Dendritic cell treated with granulocyte-macrophage colony-stimulating factor and Interleukin-4, amounts not matched to agents 40 ng/mL and 50 ng/mL, for 4 days (primary cell): ENCODE data around the gene STARD9.

Experiments
- H3K27ac Mint-ChIP-seq: one replicate; pipeline ENCODE4 v1.8.0; 2022; ENCODE audit warnings: mild to moderate bottlenecking, mixed read lengths
- H3K27me3 Mint-ChIP-seq: one replicate; pipeline ENCODE4 v1.8.0; 2022; ENCODE audit warnings: mild to moderate bottlenecking, mixed read lengths
- H3K36me3 Mint-ChIP-seq: one replicate; pipeline ENCODE4 v1.8.0; 2022; ENCODE audit warnings: low read depth, mixed read lengths
- H3K4me1 Mint-ChIP-seq: one replicate; pipeline ENCODE4 v1.8.0; 2022; ENCODE audit warnings: low read depth, mixed read lengths
- H3K4me3 Mint-ChIP-seq: one replicate; pipeline ENCODE4 v1.8.0; 2022; ENCODE audit warnings: mild to moderate bottlenecking, moderate library complexity, mixed read lengths
- H3K9me3 Mint-ChIP-seq: one replicate; pipeline ENCODE4 v1.8.0; 2022; ENCODE audit warnings: mixed read lengths
- intact Hi-C: fragments of 100-400 bp; cut with micrococcal nuclease; formaldehyde crosslinking; loops from one replicate; pipeline ENCODE4 v1.15.0; 2022

Gene STARD9

GRCh38 chr15:42727750-42728381 is 152.5 kb downstream of the STARD9 start:
- peaks cover 3% of the 10 kb centered on the region for H3K4me1 Mint-ChIP-seq
- H3K27ac Mint-ChIP-seq: no peak overlapping the region
- no peaks in the 10 kb centered on the region for H3K27me3 Mint-ChIP-seq
- H3K4me3 Mint-ChIP-seq: no peak overlapping the region
- H3K9me3 Mint-ChIP-seq: no peaks in the 10 kb centered on the region
- intact Hi-C loops: no loop called here
- peaks cover 94% of the 10 kb centered on the region for H3K36me3 Mint-ChIP-seq

- H3K9me3 Mint-ChIP-seq: no peaks in the 10 kb centered on the region
- no peak overlapping the region for H3K27ac Mint-ChIP-seq
- peaks cover 3% of the 10 kb centered on the region for H3K4me1 Mint-ChIP-seq
- H3K4me3 Mint-ChIP-seq: no peak overlapping the region
- H3K27me3 Mint-ChIP-seq: no peaks in the 10 kb centered on the region
- peaks cover 98% of the 10 kb centered on the region for H3K36me3 Mint-ChIP-seq
- intact Hi-C loops: no loop called here
These were observed 153.2 kb downstream of the STARD9 start for GRCh38 chr15:42728560-42728959.

- Mint-ChIP-seq H3K27ac (no peak overlapping the region), H3K4me3 (no peak overlapping the region), H3K9me3 (no peaks in the 10 kb centered on the region), H3K36me3 (peaks cover 100% of the 10 kb centered on the region), H3K4me1 (peaks cover 3% of the 10 kb centered on the region), H3K27me3 (no peaks in the 10 kb centered on the region)
- intact Hi-C loops: no loop called here
These were observed 153.6 kb downstream of the STARD9 start for GRCh38 chr15:42728972-42729371.

GRCh38 chr15:42729409-42729808 is 154.0 kb downstream of the STARD9 start:
- Mint-ChIP-seq H3K9me3 (no peaks in the 10 kb centered on the region), H3K27ac (no peak overlapping the region), H3K4me3 (no peak overlapping the region), H3K4me1 (peaks cover 3% of the 10 kb centered on the region), H3K36me3 (peaks cover 100% of the 10 kb centered on the region), H3K27me3 (no peaks in the 10 kb centered on the region)
- intact Hi-C loops: no loop called here

- Mint-ChIP-seq H3K4me1 (peaks cover 4% of the 10 kb centered on the region), H3K27me3 (no peaks in the 10 kb centered on the region), H3K9me3 (no peaks in the 10 kb centered on the region), H3K4me3 (no peak overlapping the region), H3K27ac (no peak overlapping the region), H3K36me3 (peaks cover 100% of the 10 kb centered on the region)
- intact Hi-C loops: loop anchor here (10.0 kb wide), 1 partner anchor 195 kb away; the partner anchor contains the start of gene TTBK2
These were observed 154.7 kb downstream of the STARD9 start for GRCh38 chr15:42730135-42730534.

GRCh38 chr15:42730536-42730935 is 155.1 kb downstream of the STARD9 start:
- no peak overlapping the region for H3K4me3 Mint-ChIP-seq
- no peaks in the 10 kb centered on the region for H3K9me3 Mint-ChIP-seq
- peaks cover 8% of the 10 kb centered on the region for H3K4me1 Mint-ChIP-seq
- intact Hi-C loops: loop anchor here (10.0 kb wide), 1 partner anchor 194 kb away; the partner anchor contains the start of gene TTBK2
- H3K27me3 Mint-ChIP-seq: no peaks in the 10 kb centered on the region
- peaks cover 100% of the 10 kb centered on the region for H3K36me3 Mint-ChIP-seq
- H3K27ac Mint-ChIP-seq: no peak overlapping the region

- no peaks in the 10 kb centered on the region for H3K9me3 Mint-ChIP-seq
- no peaks in the 10 kb centered on the region for H3K27me3 Mint-ChIP-seq
- H3K4me1 Mint-ChIP-seq: peaks cover 16% of the 10 kb centered on the region
- intact Hi-C loops: loop anchor here (10.0 kb wide), 1 partner anchor 193 kb away; the partner anchor contains the start of gene TTBK2
- H3K4me3 Mint-ChIP-seq: no peak overlapping the region
- H3K27ac Mint-ChIP-seq: no peak overlapping the region
- H3K36me3 Mint-ChIP-seq: peaks cover 91% of the 10 kb centered on the region
These were observed 156.1 kb downstream of the STARD9 start for GRCh38 chr15:42731461-42731860.

- Mint-ChIP-seq H3K4me1 (peaks cover 18% of the 10 kb centered on the region), H3K27me3 (no peaks in the 10 kb centered on the region), H3K9me3 (no peaks in the 10 kb centered on the region), H3K4me3 (no peak overlapping the region), H3K36me3 (peaks cover 83% of the 10 kb centered on the region), H3K27ac (no peak overlapping the region)
- intact Hi-C loops: loop anchor here (10.0 kb wide), 1 partner anchor 193 kb away; the partner anchor contains the start of gene TTBK2
These were observed 156.9 kb downstream of the STARD9 start for GRCh38 chr15:42732095-42732827.

- intact Hi-C loops: loop anchor here (10.0 kb wide), 1 partner anchor 192 kb away; the partner anchor contains the start of gene TTBK2
- no peaks in the 10 kb centered on the region for H3K9me3 Mint-ChIP-seq
- peaks cover 24% of the 10 kb centered on the region for H3K4me1 Mint-ChIP-seq
- H3K27ac Mint-ChIP-seq: no peak overlapping the region
- no peak overlapping the region for H3K4me3 Mint-ChIP-seq
- no peaks in the 10 kb centered on the region for H3K27me3 Mint-ChIP-seq
- H3K36me3 Mint-ChIP-seq: peaks cover 75% of the 10 kb centered on the region
These were observed 157.6 kb downstream of the STARD9 start for GRCh38 chr15:42733027-42733426.

- Mint-ChIP-seq H3K27ac (no peak overlapping the region), H3K36me3 (peaks cover 64% of the 10 kb centered on the region)
- intact Hi-C loops: loop anchor here (10.0 kb wide), 1 partner anchor 191 kb away; the partner anchor contains the start of gene TTBK2
These were observed 158.8 kb downstream of the STARD9 start for GRCh38 chr15:42734076-42734672.

GRCh38 chr15:42735382-42736165 is 160.2 kb downstream of the STARD9 start:
- H3K27me3 Mint-ChIP-seq: no peaks in the 10 kb centered on the region
- peaks cover 20% of the 10 kb centered on the region for H3K4me1 Mint-ChIP-seq
- peaks cover 56% of the 10 kb centered on the region for H3K36me3 Mint-ChIP-seq
- intact Hi-C loops: loop anchor here (10.0 kb wide), 1 partner anchor 189 kb away; the partner anchor contains the start of gene TTBK2
- H3K27ac Mint-ChIP-seq: peak overlapping the region; percentile 75
- no peaks in the 10 kb centered on the region for H3K9me3 Mint-ChIP-seq
- peak overlapping the region; percentile 76 for H3K4me3 Mint-ChIP-seq

More at GRCh38 chr15:42734076-42734672, 158.8 kb downstream of the STARD9 start:
- H3K4me1 Mint-ChIP-seq: peaks cover 24% of the 10 kb centered on the region
- no peaks in the 10 kb centered on the region for H3K9me3 Mint-ChIP-seq
- no peaks in the 10 kb centered on the region for H3K27me3 Mint-ChIP-seq
- no peak overlapping the region for H3K4me3 Mint-ChIP-seq

- intact Hi-C loops: loop anchor here (10.0 kb wide), 1 partner anchor 189 kb away; the partner anchor contains the start of gene TTBK2
- peaks cover 20% of the 10 kb centered on the region for H3K4me1 Mint-ChIP-seq
These were observed 160.9 kb downstream of the STARD9 start for GRCh38 chr15:42736178-42736792.

More at GRCh38 chr15:42736178-42736792, 160.9 kb downstream of the STARD9 start:
- Mint-ChIP-seq H3K9me3 (no peaks in the 10 kb centered on the region), H3K36me3 (peaks cover 52% of the 10 kb centered on the region), H3K27ac (peak overlapping the region; percentile 88), H3K27me3 (no peaks in the 10 kb centered on the region), H3K4me3 (peak overlapping the region; percentile 76)
